WTC11 (cell line): ENCODE measurements around the gene FREM2. TPM values are rescaled to one million over a fixed set of nuclear protein-coding genes. Genes with fewer than 3 reads are reported as not detected.

Experiments
- CBFB ChIP-seq: sonication (generic); formaldehyde crosslinking; IDR thresholded peaks from 2 replicates; pipeline ENCODE4 v1.8.1; 2022; ENCODE audit warnings: mild to moderate bottlenecking, low read depth, missing genetic modification reagents
- CREB1 ChIP-seq: sonication (generic); formaldehyde crosslinking; IDR thresholded peaks from 2 replicates; pipeline ENCODE4 v1.8.0; 2023; ENCODE audit warnings: mild to moderate bottlenecking, missing genetic modification reagents
- ELF4 ChIP-seq: sonication (generic); formaldehyde crosslinking; IDR thresholded peaks from 2 replicates; pipeline ENCODE4 v1.8.1; 2022; ENCODE audit warnings: low read depth, mild to moderate bottlenecking, moderate library complexity, missing genetic modification reagents
- EMX1 ChIP-seq: fragments of 250-450 bp; sonication (Bioruptor Pico); IDR thresholded peaks from 2 replicates; pipeline ENCODE4 v1.8.0; 2021; ENCODE audit warnings: mild to moderate bottlenecking
- GABPB1 ChIP-seq: sonication (generic); formaldehyde crosslinking; IDR thresholded peaks from 2 replicates; pipeline ENCODE4 v1.8.1; 2023; ENCODE audit warnings: mild to moderate bottlenecking, missing genetic modification reagents
- IRF2 ChIP-seq: sonication (generic); formaldehyde crosslinking; IDR thresholded peaks from 2 replicates; pipeline ENCODE4 v1.8.0; 2022; ENCODE audit warnings: low read depth, missing genetic modification reagents, borderline replicate concordance
- NFE2L1 ChIP-seq: sonication (generic); formaldehyde crosslinking; IDR thresholded peaks from 2 replicates; pipeline ENCODE4 v1.8.1; 2023; ENCODE audit warnings: missing genetic modification reagents
- PREB ChIP-seq: sonication (generic); formaldehyde crosslinking; IDR thresholded peaks from 2 replicates; pipeline ENCODE4 v1.8.1; 2022; ENCODE audit warnings: mild to moderate bottlenecking, missing genetic modification reagents, moderate library complexity, borderline replicate concordance
- STAT6 ChIP-seq: sonication (generic); formaldehyde crosslinking; conservative IDR thresholded peaks from 2 replicates; pipeline ENCODE4 v1.8.1; 2023; ENCODE audit warnings: mild to moderate bottlenecking, low read depth, missing genetic modification reagents, moderate library complexity
- TP53 ChIP-seq: sonication (generic); formaldehyde crosslinking; IDR thresholded peaks from 2 replicates; pipeline ENCODE4 v1.8.1; 2023; ENCODE audit warnings: mild to moderate bottlenecking, missing genetic modification reagents
- total RNA-seq: library from RNA; stranded (reverse); gene quantifications from 3 replicates; pipeline ENCODE4 v1.2.3, GENCODE V29; 2021
- TF ChIP-seq, protein P1 (sequence below): fragments of 250-450 bp; sonication (Bioruptor Pico); IDR thresholded peaks from 2 replicates; pipeline ENCODE4 v1.9.0; 2021; ENCODE audit warnings: mild to moderate bottlenecking, borderline replicate concordance
- TF ChIP-seq, protein P2 (sequence below): fragments of 250-450 bp; sonication (Bioruptor Pico); IDR thresholded peaks from 2 replicates; pipeline ENCODE4 v2.1.2; 2022; ENCODE audit warnings: mild to moderate bottlenecking, moderate library complexity
- TF ChIP-seq, protein P3 (sequence below): sonication (generic); formaldehyde crosslinking; IDR thresholded peaks from 2 replicates; pipeline ENCODE4 v1.8.1; 2022; ENCODE audit warnings: low read depth, mild to moderate bottlenecking, moderate library complexity, missing genetic modification reagents, borderline replicate concordance
- TF ChIP-seq, protein P4 (sequence below): sonication (generic); formaldehyde crosslinking; IDR thresholded peaks from 2 replicates; pipeline ENCODE4 v1.8.0; 2022; ENCODE audit warnings: mild to moderate bottlenecking, missing genetic modification reagents
- TF ChIP-seq, protein P5 (sequence below): fragments of 250-450 bp; sonication (Bioruptor Pico); conservative IDR thresholded peaks from 2 replicates; pipeline ENCODE4 v1.9.0; 2021; ENCODE audit warnings: mild to moderate bottlenecking
- TF ChIP-seq, protein P6 (sequence below): sonication (generic); formaldehyde crosslinking; IDR thresholded peaks from 2 replicates; pipeline ENCODE4 v1.8.0; 2023; ENCODE audit warnings: missing genetic modification reagents, mild to moderate bottlenecking, borderline replicate concordance

Gene FREM2
- total RNA-seq, 1 experiment from 2014 or later: 23.7 TPM

GRCh38 chr13:38687246-38688229, 661 bp downstream of the FREM2 start (continued):
- TF ChIP-seq, protein P1, sequence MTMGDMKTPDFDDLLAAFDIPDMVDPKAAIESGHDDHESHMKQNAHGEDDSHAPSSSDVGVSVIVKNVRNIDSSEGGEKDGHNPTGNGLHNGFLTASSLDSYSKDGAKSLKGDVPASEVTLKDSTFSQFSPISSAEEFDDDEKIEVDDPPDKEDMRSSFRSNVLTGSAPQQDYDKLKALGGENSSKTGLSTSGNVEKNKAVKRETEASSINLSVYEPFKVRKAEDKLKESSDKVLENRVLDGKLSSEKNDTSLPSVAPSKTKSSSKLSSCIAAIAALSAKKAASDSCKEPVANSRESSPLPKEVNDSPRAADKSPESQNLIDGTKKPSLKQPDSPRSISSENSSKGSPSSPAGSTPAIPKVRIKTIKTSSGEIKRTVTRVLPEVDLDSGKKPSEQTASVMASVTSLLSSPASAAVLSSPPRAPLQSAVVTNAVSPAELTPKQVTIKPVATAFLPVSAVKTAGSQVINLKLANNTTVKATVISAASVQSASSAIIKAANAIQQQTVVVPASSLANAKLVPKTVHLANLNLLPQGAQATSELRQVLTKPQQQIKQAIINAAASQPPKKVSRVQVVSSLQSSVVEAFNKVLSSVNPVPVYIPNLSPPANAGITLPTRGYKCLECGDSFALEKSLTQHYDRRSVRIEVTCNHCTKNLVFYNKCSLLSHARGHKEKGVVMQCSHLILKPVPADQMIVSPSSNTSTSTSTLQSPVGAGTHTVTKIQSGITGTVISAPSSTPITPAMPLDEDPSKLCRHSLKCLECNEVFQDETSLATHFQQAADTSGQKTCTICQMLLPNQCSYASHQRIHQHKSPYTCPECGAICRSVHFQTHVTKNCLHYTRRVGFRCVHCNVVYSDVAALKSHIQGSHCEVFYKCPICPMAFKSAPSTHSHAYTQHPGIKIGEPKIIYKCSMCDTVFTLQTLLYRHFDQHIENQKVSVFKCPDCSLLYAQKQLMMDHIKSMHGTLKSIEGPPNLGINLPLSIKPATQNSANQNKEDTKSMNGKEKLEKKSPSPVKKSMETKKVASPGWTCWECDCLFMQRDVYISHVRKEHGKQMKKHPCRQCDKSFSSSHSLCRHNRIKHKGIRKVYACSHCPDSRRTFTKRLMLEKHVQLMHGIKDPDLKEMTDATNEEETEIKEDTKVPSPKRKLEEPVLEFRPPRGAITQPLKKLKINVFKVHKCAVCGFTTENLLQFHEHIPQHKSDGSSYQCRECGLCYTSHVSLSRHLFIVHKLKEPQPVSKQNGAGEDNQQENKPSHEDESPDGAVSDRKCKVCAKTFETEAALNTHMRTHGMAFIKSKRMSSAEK: no peak
- TF ChIP-seq, protein P2, sequence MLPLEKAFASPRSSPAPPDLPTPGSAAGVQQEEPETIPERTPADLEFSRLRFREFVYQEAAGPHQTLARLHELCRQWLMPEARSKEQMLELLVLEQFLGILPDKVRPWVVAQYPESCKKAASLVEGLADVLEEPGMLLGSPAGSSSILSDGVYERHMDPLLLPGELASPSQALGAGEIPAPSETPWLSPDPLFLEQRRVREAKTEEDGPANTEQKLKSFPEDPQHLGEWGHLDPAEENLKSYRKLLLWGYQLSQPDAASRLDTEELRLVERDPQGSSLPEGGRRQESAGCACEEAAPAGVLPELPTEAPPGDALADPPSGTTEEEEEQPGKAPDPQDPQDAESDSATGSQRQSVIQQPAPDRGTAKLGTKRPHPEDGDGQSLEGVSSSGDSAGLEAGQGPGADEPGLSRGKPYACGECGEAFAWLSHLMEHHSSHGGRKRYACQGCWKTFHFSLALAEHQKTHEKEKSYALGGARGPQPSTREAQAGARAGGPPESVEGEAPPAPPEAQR (CRISPR knock-in tag): no peak
- 0 out of 2 replicates have a peak, but pooled peaks have one; percentile 27 for TF ChIP-seq NFE2L1
- no peak for TF ChIP-seq PREB (CRISPR knock-in tag)
- 0 out of 2 replicates have a peak, but pooled peaks have one; percentile 59 for TF ChIP-seq CREB1 (CRISPR knock-in tag)
- no peak for TF ChIP-seq EMX1
- TF ChIP-seq ELF4: no peak
- TF ChIP-seq STAT6: no peak
- TF ChIP-seq GABPB1 (CRISPR knock-in tag): no peak
- TF ChIP-seq, protein P3, sequence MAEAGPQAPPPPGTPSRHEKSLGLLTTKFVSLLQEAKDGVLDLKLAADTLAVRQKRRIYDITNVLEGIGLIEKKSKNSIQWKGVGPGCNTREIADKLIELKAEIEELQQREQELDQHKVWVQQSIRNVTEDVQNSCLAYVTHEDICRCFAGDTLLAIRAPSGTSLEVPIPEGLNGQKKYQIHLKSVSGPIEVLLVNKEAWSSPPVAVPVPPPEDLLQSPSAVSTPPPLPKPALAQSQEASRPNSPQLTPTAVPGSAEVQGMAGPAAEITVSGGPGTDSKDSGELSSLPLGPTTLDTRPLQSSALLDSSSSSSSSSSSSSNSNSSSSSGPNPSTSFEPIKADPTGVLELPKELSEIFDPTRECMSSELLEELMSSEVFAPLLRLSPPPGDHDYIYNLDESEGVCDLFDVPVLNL (CRISPR knock-in tag): no peak
- TF ChIP-seq, protein P4, sequence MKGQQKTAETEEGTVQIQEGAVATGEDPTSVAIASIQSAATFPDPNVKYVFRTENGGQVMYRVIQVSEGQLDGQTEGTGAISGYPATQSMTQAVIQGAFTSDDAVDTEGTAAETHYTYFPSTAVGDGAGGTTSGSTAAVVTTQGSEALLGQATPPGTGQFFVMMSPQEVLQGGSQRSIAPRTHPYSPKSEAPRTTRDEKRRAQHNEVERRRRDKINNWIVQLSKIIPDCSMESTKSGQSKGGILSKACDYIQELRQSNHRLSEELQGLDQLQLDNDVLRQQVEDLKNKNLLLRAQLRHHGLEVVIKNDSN (CRISPR knock-in tag): peak; percentile 47; the same call in 1 of the 2 replicates
- 0 out of 2 replicates have a peak, but pooled peaks have one; percentile 24 for TF ChIP-seq IRF2 (CRISPR knock-in tag)
- TF ChIP-seq TP53 (CRISPR knock-in tag): no peak; the same call in 1 of the 2 replicates
- TF ChIP-seq, protein P5, sequence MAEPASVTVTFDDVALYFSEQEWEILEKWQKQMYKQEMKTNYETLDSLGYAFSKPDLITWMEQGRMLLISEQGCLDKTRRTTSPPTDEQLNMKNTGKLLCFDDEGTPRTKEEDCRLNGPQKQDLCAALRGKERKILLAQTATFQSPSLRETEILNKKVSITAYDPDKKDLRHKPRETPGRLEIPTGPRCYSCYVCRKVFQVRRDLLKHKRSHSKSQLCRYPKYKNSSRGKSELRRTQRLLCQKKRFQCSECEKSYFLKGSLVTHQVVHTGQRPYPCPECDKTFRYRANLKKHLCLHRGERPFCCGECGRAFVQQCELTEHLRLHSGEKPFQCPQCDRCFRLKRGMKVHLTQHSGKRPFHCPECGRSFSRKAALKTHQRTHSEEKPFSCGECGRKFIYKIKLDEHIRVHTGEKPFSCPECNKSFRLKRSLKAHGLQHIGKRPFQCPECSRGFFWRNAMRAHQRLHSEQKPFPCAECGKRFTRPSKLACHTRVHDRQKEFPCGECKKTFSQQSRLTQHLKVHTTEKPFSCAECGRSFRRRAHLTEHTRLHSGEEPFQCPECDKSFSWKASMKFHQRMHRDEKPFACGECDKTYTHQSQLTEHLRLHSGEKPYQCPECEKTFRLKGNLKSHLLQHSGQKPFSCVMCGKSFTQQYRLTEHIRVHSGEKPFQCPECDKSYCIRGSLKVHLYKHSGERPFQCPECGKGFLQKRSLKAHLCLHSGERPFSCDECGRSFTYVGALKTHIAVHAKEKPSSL (CRISPR knock-in tag): no peak
- TF ChIP-seq, protein P6, sequence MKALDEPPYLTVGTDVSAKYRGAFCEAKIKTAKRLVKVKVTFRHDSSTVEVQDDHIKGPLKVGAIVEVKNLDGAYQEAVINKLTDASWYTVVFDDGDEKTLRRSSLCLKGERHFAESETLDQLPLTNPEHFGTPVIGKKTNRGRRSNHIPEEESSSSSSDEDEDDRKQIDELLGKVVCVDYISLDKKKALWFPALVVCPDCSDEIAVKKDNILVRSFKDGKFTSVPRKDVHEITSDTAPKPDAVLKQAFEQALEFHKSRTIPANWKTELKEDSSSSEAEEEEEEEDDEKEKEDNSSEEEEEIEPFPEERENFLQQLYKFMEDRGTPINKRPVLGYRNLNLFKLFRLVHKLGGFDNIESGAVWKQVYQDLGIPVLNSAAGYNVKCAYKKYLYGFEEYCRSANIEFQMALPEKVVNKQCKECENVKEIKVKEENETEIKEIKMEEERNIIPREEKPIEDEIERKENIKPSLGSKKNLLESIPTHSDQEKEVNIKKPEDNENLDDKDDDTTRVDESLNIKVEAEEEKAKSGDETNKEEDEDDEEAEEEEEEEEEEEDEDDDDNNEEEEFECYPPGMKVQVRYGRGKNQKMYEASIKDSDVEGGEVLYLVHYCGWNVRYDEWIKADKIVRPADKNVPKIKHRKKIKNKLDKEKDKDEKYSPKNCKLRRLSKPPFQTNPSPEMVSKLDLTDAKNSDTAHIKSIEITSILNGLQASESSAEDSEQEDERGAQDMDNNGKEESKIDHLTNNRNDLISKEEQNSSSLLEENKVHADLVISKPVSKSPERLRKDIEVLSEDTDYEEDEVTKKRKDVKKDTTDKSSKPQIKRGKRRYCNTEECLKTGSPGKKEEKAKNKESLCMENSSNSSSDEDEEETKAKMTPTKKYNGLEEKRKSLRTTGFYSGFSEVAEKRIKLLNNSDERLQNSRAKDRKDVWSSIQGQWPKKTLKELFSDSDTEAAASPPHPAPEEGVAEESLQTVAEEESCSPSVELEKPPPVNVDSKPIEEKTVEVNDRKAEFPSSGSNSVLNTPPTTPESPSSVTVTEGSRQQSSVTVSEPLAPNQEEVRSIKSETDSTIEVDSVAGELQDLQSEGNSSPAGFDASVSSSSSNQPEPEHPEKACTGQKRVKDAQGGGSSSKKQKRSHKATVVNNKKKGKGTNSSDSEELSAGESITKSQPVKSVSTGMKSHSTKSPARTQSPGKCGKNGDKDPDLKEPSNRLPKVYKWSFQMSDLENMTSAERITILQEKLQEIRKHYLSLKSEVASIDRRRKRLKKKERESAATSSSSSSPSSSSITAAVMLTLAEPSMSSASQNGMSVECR (CRISPR knock-in tag): no peak; the same call in 1 of the 2 replicates
- no peak for TF ChIP-seq CBFB (CRISPR knock-in tag)
